AG04450 (cell line): ENCODE data around the gene MEX3C. TPM values are rescaled to one million over a fixed set of nuclear protein-coding genes. Genes with fewer than 3 reads are reported as not detected.

ENCODE experiments used
- CTCF ChIA-PET: fragments of 300-600, 350-600 bp; formaldehyde crosslinking; extraction: SDS; loops from one replicate; lab custom pipeline; 2022; ENCODE audit warnings: antibody characterized with exemption, inconsistent platforms; lab: Charles Lee
- POLR2A ChIA-PET: fragments of 350-600 bp; formaldehyde crosslinking; extraction: SDS; loops from one replicate; lab custom pipeline; 2021; ENCODE audit warnings: antibody characterized with exemption, inconsistent platforms; lab: Yijun Ruan, JAX
- DNase-seq: peaks from one replicate; pipeline ENCODE4 v3.0.0-alpha.2; 2011; ENCODE audit warnings: low read depth, low spot score
- H3K27ac ChIP-seq: one replicate; pipeline ENCODE4 v1.5.1; 2012; ENCODE audit warnings: low read depth, low read length, control low read depth
- H3K27me3 ChIP-seq: one replicate; pipeline ENCODE4 v1.6.0; 2012; ENCODE audit warnings: low read length; ENCODE audit not compliant: control insufficient read depth, insufficient read depth
- H3K4me3 ChIP-seq: 2 replicates; pipeline ENCODE4 v1.5.1; 2011; ENCODE audit warnings: mild to moderate bottlenecking, low read depth, low read length, control low read depth
- H3K9me3 ChIP-seq: 2 replicates; pipeline ENCODE4 v1.5.1; 2012; ENCODE audit warnings: low read length; ENCODE audit not compliant: control insufficient read depth, insufficient read depth
- CTCF ChIP-seq: IDR thresholded peaks from 2 replicates; pipeline ENCODE4 v1.5.1; 2011; ENCODE audit warnings: low read depth, low read length, control low read depth, inconsistent platforms
- polyA plus RNA-seq: library from polyadenylated mRNA; depleted of rRNA; stranded (reverse); fragments of >200 nt; gene quantifications from 2 replicates; pipeline ENCODE4 v1.2.3, GENCODE V29; 2011

MEX3C gene
- polyA plus RNA-seq, 1 experiment = 69.7 TPM

- Histone ChIP-seq H3K27me3 (no peaks in the 10 kb centered on the region), H3K9me3 (peaks cover 10% of the 10 kb centered on the region; the same call in 1 of the 2 replicates), H3K27ac (peak overlapping the region; percentile 87), H3K4me3 (peak overlapping the region; percentile 90)
- no peak for TF ChIP-seq CTCF
- POLR2A ChIA-PET = no interaction called here
- DNase-seq = no peak
- CTCF ChIA-PET = no interaction called here
Observed at GRCh38 chr18:51195451-51196117, 1.9 kb downstream of the MEX3C start.

DNA sequence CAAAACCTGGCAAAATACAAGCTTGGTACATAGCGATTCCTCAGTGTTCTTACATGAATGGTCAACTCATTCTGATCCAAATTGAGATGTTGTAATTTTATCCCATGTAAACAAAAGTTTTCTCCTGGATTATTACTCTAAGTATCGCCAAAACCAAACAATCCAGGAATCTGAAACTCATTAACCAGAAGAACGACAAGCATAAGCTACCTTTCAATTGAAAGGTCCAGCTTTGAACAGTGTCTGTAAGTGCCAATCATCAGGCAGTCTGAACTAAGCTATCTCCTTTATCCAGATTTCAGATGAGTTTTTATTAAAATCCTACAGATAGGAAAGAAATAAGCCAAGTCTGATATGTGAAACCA is 2.4 kb downstream of the MEX3C start:
- TF ChIP-seq CTCF = no peak
- ChIA-PET CTCF (no interaction called here), POLR2A (no interaction called here)
- Histone ChIP-seq H3K27ac (peak overlapping the region; percentile 42), H3K9me3 (peaks cover 10% of the 10 kb centered on the region; the same call in 1 of the 2 replicates), H3K4me3 (peak overlapping the region; percentile 90), H3K27me3 (no peaks in the 10 kb centered on the region)
- DNase-seq = no peak

- no peaks in the 10 kb centered on the region for H3K27me3 ChIP-seq
- ChIA-PET POLR2A (no interaction called here), CTCF (no interaction called here)
- H3K27ac ChIP-seq = no peak overlapping the region
- peaks cover 10% of the 10 kb centered on the region; the same call in 1 of the 2 replicates for H3K9me3 ChIP-seq
- no peak for DNase-seq
- peak overlapping the region; percentile 90 for H3K4me3 ChIP-seq
- TF ChIP-seq CTCF = no peak
Observed at GRCh38 chr18:51194604-51195003, 2.9 kb downstream of the MEX3C start.

DNA sequence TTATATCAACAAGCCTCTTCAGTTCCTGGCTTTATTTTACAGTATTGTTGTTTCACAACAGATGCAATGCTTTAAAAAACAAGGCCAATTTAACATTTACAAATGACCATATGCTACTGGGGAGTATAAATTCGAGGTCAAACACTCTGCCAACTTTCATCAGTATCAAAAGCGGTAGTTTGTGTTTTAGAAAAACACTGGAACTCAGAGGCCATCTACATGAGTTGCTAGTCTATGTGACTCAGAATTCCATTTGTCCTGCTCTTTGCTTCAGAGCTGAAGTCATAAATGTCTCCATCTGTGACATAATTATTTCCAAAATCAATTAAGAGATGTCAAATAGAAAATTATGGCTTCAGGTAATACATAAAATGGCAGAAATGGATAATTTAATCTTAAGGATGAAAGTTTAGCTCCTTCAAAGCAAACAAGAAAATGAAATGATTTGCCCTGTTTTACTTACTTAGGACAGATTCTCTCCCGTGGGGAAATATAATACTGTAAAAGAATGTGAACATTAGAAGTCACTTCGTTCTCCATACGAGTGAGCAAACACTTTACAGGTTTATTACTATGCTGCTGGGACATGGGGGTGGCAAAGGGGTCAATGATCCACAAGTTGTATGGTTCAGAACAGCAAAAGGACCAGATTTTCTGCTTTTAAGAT is 3.7 kb downstream of the MEX3C start:
- POLR2A ChIA-PET = no interaction called here
- peaks cover 5% of the 10 kb centered on the region; the same call in 1 of the 2 replicates for H3K9me3 ChIP-seq
- H3K4me3 ChIP-seq = peak overlapping the region; percentile 90
- H3K27ac ChIP-seq = no peak overlapping the region
- H3K27me3 ChIP-seq = no peaks in the 10 kb centered on the region
- no peak for DNase-seq
- CTCF ChIA-PET = no interaction called here
- no peak for TF ChIP-seq CTCF

GRCh38 chr18:51192696-51193095 is 4.8 kb downstream of the MEX3C start:
- POLR2A ChIA-PET = no interaction called here
- no peaks in the 10 kb centered on the region for H3K27me3 ChIP-seq
- TF ChIP-seq CTCF = no peak
- H3K4me3 ChIP-seq = no peak overlapping the region; the same call in 1 of the 2 replicates
- no peaks in the 10 kb centered on the region for H3K9me3 ChIP-seq
- no peak for DNase-seq
- no peak overlapping the region for H3K27ac ChIP-seq
- CTCF ChIA-PET = no interaction called here
